H9 (cell line): ENCODE data around the gene SPOCK3. TPM values are rescaled to one million over a fixed set of nuclear protein-coding genes. Genes with fewer than 3 reads are reported as not detected.

Source experiments
- DNase-seq: peaks from one replicate; pipeline ENCODE4 v3.0.0-alpha.2; 2017
- H2AFZ ChIP-seq: one replicate; pipeline ENCODE4 v1.6.1; 2013; ENCODE audit warnings: mild to moderate bottlenecking, low read length, control low read depth, moderate library complexity
- H2AK5ac ChIP-seq: 2 replicates; pipeline ENCODE4 v1.6.1; 2013; ENCODE audit warnings: low read length, control low read depth, mixed read lengths; ENCODE audit not compliant: insufficient read length
- H2BK120ac ChIP-seq: one replicate; pipeline ENCODE4 v1.6.1; 2013; ENCODE audit warnings: low read depth, mild to moderate bottlenecking, low read length, control low read depth, inconsistent platforms; ENCODE audit not compliant: poor library complexity, severe bottlenecking
- H2BK12ac ChIP-seq: 2 replicates; pipeline ENCODE4 v1.6.1; 2013; ENCODE audit warnings: low read length, control low read depth, mixed read lengths, low read depth; ENCODE audit not compliant: insufficient read length
- H2BK15ac ChIP-seq: 2 replicates; pipeline ENCODE4 v1.6.1; 2013; ENCODE audit warnings: low read depth, low read length, control low read depth
- H2BK20ac ChIP-seq: one replicate; pipeline ENCODE4 v1.6.1; 2013; ENCODE audit warnings: low read depth, mild to moderate bottlenecking, low read length, control low read depth, inconsistent platforms; ENCODE audit not compliant: poor library complexity, severe bottlenecking
- H2BK5ac ChIP-seq: 2 replicates; pipeline ENCODE4 v1.6.1; 2013; ENCODE audit warnings: low read length, control low read depth, mixed read lengths; ENCODE audit not compliant: insufficient read length
- H3K14ac ChIP-seq: 2 replicates; pipeline ENCODE4 v1.6.1; 2013; ENCODE audit warnings: low read length, control low read depth; ENCODE audit not compliant: insufficient read depth
- H3K18ac ChIP-seq: 2 replicates; pipeline ENCODE4 v1.6.1; 2013; ENCODE audit warnings: low read depth, mild to moderate bottlenecking, mixed read lengths, low read length, control low read depth; ENCODE audit not compliant: insufficient read length
- H3K23ac ChIP-seq: 2 replicates; pipeline ENCODE4 v1.6.1; 2013; ENCODE audit warnings: low read length, control low read depth, mixed read lengths, low read depth; ENCODE audit not compliant: insufficient read length
- H3K23me2 ChIP-seq: 2 replicates; pipeline ENCODE4 v1.6.1; 2013; ENCODE audit warnings: low read depth, mild to moderate bottlenecking, mixed read lengths, low read length, control low read depth; ENCODE audit not compliant: insufficient read length, poor library complexity, severe bottlenecking
- H3K27ac ChIP-seq: 2 replicates; pipeline ENCODE4 v1.5.1; 2013; ENCODE audit warnings: low read length, control low read depth, mixed read lengths, low read depth; ENCODE audit not compliant: insufficient read length
- H3K27me3 ChIP-seq: 2 replicates; pipeline ENCODE4 v1.6.1; 2013; ENCODE audit warnings: low read length, control low read depth, inconsistent platforms; ENCODE audit not compliant: insufficient read depth
- H3K4ac ChIP-seq: 2 replicates; pipeline ENCODE4 v1.6.1; 2013; ENCODE audit warnings: low read depth, mild to moderate bottlenecking, control low read depth, inconsistent platforms, low read length, moderate library complexity
- H3K4me1 ChIP-seq: 2 replicates; pipeline ENCODE4 v1.6.1; 2013; ENCODE audit warnings: low read length, control low read depth, inconsistent platforms; ENCODE audit not compliant: insufficient read depth
- H3K4me2 ChIP-seq: 2 replicates; pipeline ENCODE4 v1.6.1; 2013; ENCODE audit warnings: low read length, control low read depth, mixed read lengths; ENCODE audit not compliant: insufficient read length, insufficient read depth
- H3K56ac ChIP-seq: 2 replicates; pipeline ENCODE4 v1.6.1; 2013; ENCODE audit warnings: low read depth, mild to moderate bottlenecking, mixed read lengths, low read length, control low read depth; ENCODE audit not compliant: insufficient read length
- H3K79me1 ChIP-seq: 2 replicates; pipeline ENCODE4 v1.6.1; 2013; ENCODE audit warnings: low read depth, mild to moderate bottlenecking, moderate library complexity, low read length, control low read depth, inconsistent platforms; ENCODE audit not compliant: insufficient read depth, poor library complexity, severe bottlenecking
- H3K79me2 ChIP-seq: 2 replicates; pipeline ENCODE4 v1.6.1; 2013; ENCODE audit warnings: low read length, control low read depth, inconsistent platforms; ENCODE audit not compliant: insufficient read depth
- H3K9ac ChIP-seq: 2 replicates; pipeline ENCODE4 v1.6.1; 2013; ENCODE audit warnings: low read length, control low read depth, mixed read lengths; ENCODE audit not compliant: insufficient read length; ENCODE audit errors: extremely low read depth
- H3K9me3 ChIP-seq: one replicate; pipeline ENCODE4 v1.6.1; 2013; ENCODE audit warnings: low read depth, low read length, inconsistent platforms; ENCODE audit not compliant: control insufficient read depth
- H3T11ph ChIP-seq: one replicate; pipeline ENCODE4 v1.6.1; 2013; ENCODE audit warnings: mild to moderate bottlenecking, low read length, control low read depth, inconsistent platforms
- H4K20me1 ChIP-seq: one replicate; pipeline ENCODE4 v1.6.1; 2013; ENCODE audit not compliant: control insufficient read depth, insufficient read length, insufficient read depth
- H4K5ac ChIP-seq: 2 replicates; pipeline ENCODE4 v1.6.1; 2013; ENCODE audit warnings: low read depth, mild to moderate bottlenecking, mixed read lengths, low read length, control low read depth; ENCODE audit not compliant: insufficient read length
- H4K8ac ChIP-seq: replicated peaks from 2 replicates; pipeline ENCODE4 v1.6.1; 2013; ENCODE audit warnings: low read length, control low read depth, mixed read lengths, low read depth; ENCODE audit not compliant: insufficient read length
- H4K91ac ChIP-seq: 2 replicates; pipeline ENCODE4 v1.6.1; 2013; ENCODE audit warnings: low read depth, mild to moderate bottlenecking, moderate library complexity, mixed read lengths, low read length, control low read depth; ENCODE audit not compliant: insufficient read length
- H3K27ac Mint-ChIP-seq, 3 experiments: 2 replicates in 2 of 3; 3 replicates in 1 of 3; pipeline ENCODE4 v1.8.0; 2020 to 2021; ENCODE audit warnings: mixed read lengths in 3 of 3, mild to moderate bottlenecking in 1 of 3, moderate library complexity in 1 of 3
- H3K27me3 Mint-ChIP-seq: 2 replicates; pipeline ENCODE4 v1.8.0; 2021; ENCODE audit warnings: low read depth, mild to moderate bottlenecking, moderate library complexity, mixed read lengths
- H3K36me3 Mint-ChIP-seq, 3 experiments: 2 replicates in 2 of 3; 3 replicates in 1 of 3; pipeline ENCODE4 v1.8.0; 2020 to 2021; ENCODE audit warnings: low read depth in 3 of 3, mixed read lengths in 3 of 3; ENCODE audit not compliant: insufficient read depth in 1 of 3
- H3K4me1 Mint-ChIP-seq, 2 experiments: 2 replicates each; pipeline ENCODE4 v1.8.0; 2020; ENCODE audit warnings: mixed read lengths in 2 of 2
- H3K4me3 Mint-ChIP-seq, 2 experiments: 2 replicates in 1 of 2; 3 replicates in 1 of 2; pipeline ENCODE4 v1.8.0; 2020 to 2021; ENCODE audit warnings: mild to moderate bottlenecking in 2 of 2, mixed read lengths in 2 of 2, moderate library complexity in 1 of 2
- H3K9me3 Mint-ChIP-seq, 2 experiments: 2 replicates in 1 of 2; 3 replicates in 1 of 2; pipeline ENCODE4 v1.8.0; 2020; ENCODE audit warnings: mild to moderate bottlenecking in 2 of 2, mixed read lengths in 2 of 2, moderate library complexity in 1 of 2
- WGBS: extraction: QIAGEN DNeasy Blood & Tissue Kit; methylation state at CpG from one replicate; pipeline ENCODE4 v1.1.7; 2013; ENCODE audit warnings: missing lambda C conversion rate, low lambda C conversion rate, mixed read lengths; ENCODE audit not compliant: insufficient read length; ENCODE audit errors: extremely low coverage; 5-methylcytosine and 5-hydroxymethylcytosine counted together
- total RNA-seq: library from RNA; stranded (reverse); gene quantifications from 2 replicates; pipeline ENCODE4 v1.2.1, GENCODE V29; 2021
- TF ChIP-seq, protein P1 (sequence below): fragments of 200-600 bp; sonication (generic); conservative IDR thresholded peaks from 3 replicates; pipeline ENCODE4 v1.8.0; 2021; ENCODE audit warnings: antibody characterized with exemption, mild to moderate bottlenecking

SPOCK3 gene
- total RNA-seq, 1 experiment from 2014 or later, result 0.28 TPM

DNA sequence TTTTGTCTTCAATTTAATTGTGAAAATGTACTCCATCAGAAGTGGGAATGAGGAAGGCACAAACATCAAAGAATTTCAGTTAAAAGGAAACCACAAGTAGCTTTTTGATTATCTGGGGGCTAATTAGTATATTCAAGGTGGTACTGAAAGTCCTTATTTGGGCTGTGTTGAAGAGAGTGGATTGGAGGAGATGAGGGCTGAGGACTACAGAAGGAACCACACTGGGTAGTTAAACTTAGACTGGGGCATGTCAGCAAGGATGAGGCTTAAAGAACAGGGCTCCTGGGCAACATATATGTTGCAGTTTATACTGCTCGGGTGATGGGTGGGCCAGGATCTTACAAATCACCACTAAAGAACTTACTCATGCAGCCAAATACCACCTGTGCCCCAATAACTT is 346.8 kb downstream of the SPOCK3 start:
- Histone ChIP-seq H2AK5ac (no peak overlapping the region), H3K27ac (no peak overlapping the region), H2AFZ (no peak overlapping the region), H2BK5ac (no peak overlapping the region), H2BK12ac (no peak overlapping the region), H3T11ph (no peak overlapping the region), H4K8ac (no peak overlapping the region), H3K27me3 (no peaks in the 10 kb centered on the region), H3K18ac (no peak overlapping the region), H3K23ac (no peak overlapping the region), H2BK20ac (no peak overlapping the region), H3K4ac (no peak overlapping the region), H3K79me1 (no peaks in the 10 kb centered on the region), H2BK120ac (no peak overlapping the region), H4K5ac (no peak overlapping the region), H3K9ac (no peak overlapping the region), H3K14ac (no peak overlapping the region), H4K20me1 (no peaks in the 10 kb centered on the region), H3K23me2 (no peaks in the 10 kb centered on the region), H3K4me2 (no peak overlapping the region), H3K9me3 (no peaks in the 10 kb centered on the region), H4K91ac (no peak overlapping the region), H3K4me1 (no peaks in the 10 kb centered on the region), H3K56ac (no peak overlapping the region), H2BK15ac (no peak overlapping the region), H3K79me2 (no peaks in the 10 kb centered on the region)
- TF ChIP-seq, protein P1, sequence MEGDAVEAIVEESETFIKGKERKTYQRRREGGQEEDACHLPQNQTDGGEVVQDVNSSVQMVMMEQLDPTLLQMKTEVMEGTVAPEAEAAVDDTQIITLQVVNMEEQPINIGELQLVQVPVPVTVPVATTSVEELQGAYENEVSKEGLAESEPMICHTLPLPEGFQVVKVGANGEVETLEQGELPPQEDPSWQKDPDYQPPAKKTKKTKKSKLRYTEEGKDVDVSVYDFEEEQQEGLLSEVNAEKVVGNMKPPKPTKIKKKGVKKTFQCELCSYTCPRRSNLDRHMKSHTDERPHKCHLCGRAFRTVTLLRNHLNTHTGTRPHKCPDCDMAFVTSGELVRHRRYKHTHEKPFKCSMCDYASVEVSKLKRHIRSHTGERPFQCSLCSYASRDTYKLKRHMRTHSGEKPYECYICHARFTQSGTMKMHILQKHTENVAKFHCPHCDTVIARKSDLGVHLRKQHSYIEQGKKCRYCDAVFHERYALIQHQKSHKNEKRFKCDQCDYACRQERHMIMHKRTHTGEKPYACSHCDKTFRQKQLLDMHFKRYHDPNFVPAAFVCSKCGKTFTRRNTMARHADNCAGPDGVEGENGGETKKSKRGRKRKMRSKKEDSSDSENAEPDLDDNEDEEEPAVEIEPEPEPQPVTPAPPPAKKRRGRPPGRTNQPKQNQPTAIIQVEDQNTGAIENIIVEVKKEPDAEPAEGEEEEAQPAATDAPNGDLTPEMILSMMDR, result no peak
- no peaks in the 10 kb centered on the region for H3K9me3 Mint-ChIP-seq
- H3K27ac Mint-ChIP-seq, result peak overlapping the region in 1 of 3 experiments; percentile 44; a peak in 1 of 7 replicates
- H3K4me3 Mint-ChIP-seq, result no peak overlapping the region
- no peaks in the 10 kb centered on the region for H3K36me3 Mint-ChIP-seq
- no peaks in the 10 kb centered on the region for H3K4me1 Mint-ChIP-seq
- WGBS, result no CpG with 5 or more reads among the region's 1 CpG
- no peaks in the 10 kb centered on the region for H3K27me3 Mint-ChIP-seq
- no peak for DNase-seq
